Thymus (tissue), 11 donors: ENCODE measurements around the gene KIAA2012. TPM values are rescaled to one million over a fixed set of nuclear protein-coding genes. Genes with fewer than 3 reads are reported as not detected.

Source experiments
- DNase-seq, 9 donors: peaks; one replicate each; pipeline ENCODE4 v3.0.0-alpha.2; 2013; ENCODE audit warnings: low spot score in 9 of 9, low read depth in 6 of 9, missing footprints in 1 of 9
- H3K27ac ChIP-seq, 2 donors: one replicate each; pipeline ENCODE4 v1.5.1; 2013; ENCODE audit warnings: control low read depth in 1 of 2, low read depth in 1 of 2, low read length in 1 of 2, mild to moderate bottlenecking in 1 of 2, moderate library complexity in 1 of 2
- H3K27me3 ChIP-seq, 2 donors: one replicate each; pipeline ENCODE4 v1.5.1; 2013; ENCODE audit warnings: low read length in 1 of 2; ENCODE audit not compliant: control insufficient read depth in 2 of 2, insufficient read depth in 1 of 2
- H3K36me3 ChIP-seq, 2 donors: one replicate each; pipeline ENCODE4 v1.5.1; 2013; ENCODE audit warnings: low read length in 1 of 2, mild to moderate bottlenecking in 1 of 2, moderate library complexity in 1 of 2; ENCODE audit not compliant: control insufficient read depth in 2 of 2, insufficient read depth in 2 of 2
- H3K4me1 ChIP-seq, 2 donors: one replicate each; pipeline ENCODE4 v1.5.1; 2013; ENCODE audit warnings: low read length in 2 of 2; ENCODE audit not compliant: control insufficient read depth in 2 of 2, insufficient read depth in 2 of 2
- H3K4me3 ChIP-seq, 2 donors: one replicate each; pipeline ENCODE4 v1.5.1; 2013; ENCODE audit warnings: low read length in 2 of 2, control low read depth in 1 of 2, mild to moderate bottlenecking in 1 of 2
- H3K9me3 ChIP-seq, 2 donors: one replicate each; pipeline ENCODE4 v1.5.1; 2013; ENCODE audit warnings: low read length in 1 of 2, mild to moderate bottlenecking in 1 of 2; ENCODE audit not compliant: control insufficient read depth in 2 of 2, insufficient read depth in 1 of 2
- WGBS: extraction: QIAGEN DNeasy Blood & Tissue Kit; methylation state at CpG from one replicate; pipeline ENCODE4 v1.1.7; 2013; 5-methylcytosine and 5-hydroxymethylcytosine counted together
- polyA plus RNA-seq: library from polyadenylated mRNA; stranded (reverse); fragments of 200-250 nt; gene quantifications from one replicate; pipeline ENCODE4 v1.2.3, GENCODE V29; 2013
- total RNA-seq: library from RNA; stranded (reverse); fragments of 120-200 nt; gene quantifications from one replicate; pipeline ENCODE4 v1.2.4, GENCODE V29; 2013
- donor health status: healthy.

Gene KIAA2012
- total and polyA plus RNA-seq, 2 donors, result 0.05 to 0.19 TPM

GRCh38 chr2:202051499-202052161, 21.4 kb upstream of the KIAA2012 start:
- no peak for DNase-seq
- no peak overlapping the region for H3K4me3 ChIP-seq
- no peaks in the 10 kb centered on the region for H3K36me3 ChIP-seq
- WGBS, result 95% methylated on average over 8 of the region's 8 CpGs
- no peak overlapping the region for H3K27ac ChIP-seq
- H3K9me3 ChIP-seq, result no peaks in the 10 kb centered on the region
- peaks cover 0 to 16% of the 10 kb centered on the region in 2 donors for H3K27me3 ChIP-seq
- no peaks in the 10 kb centered on the region for H3K4me1 ChIP-seq

GRCh38 chr2:202052235-202052634, 20.8 kb upstream of the KIAA2012 start:
- Histone ChIP-seq H3K4me1 (no peaks in the 10 kb centered on the region), H3K27me3 (peaks cover 0 to 14% of the 10 kb centered on the region in 2 donors), H3K36me3 (no peaks in the 10 kb centered on the region), H3K9me3 (no peaks in the 10 kb centered on the region), H3K4me3 (no peak overlapping the region), H3K27ac (no peak overlapping the region)
- 92% methylated on average over 1 of the region's 1 CpG for WGBS
- no peak for DNase-seq

GRCh38 chr2:202054679-202055078, 18.4 kb upstream of the KIAA2012 start:
- H3K4me1 ChIP-seq, result no peaks in the 10 kb centered on the region
- H3K9me3 ChIP-seq, result no peaks in the 10 kb centered on the region
- H3K4me3 ChIP-seq, result no peak overlapping the region
- H3K27ac ChIP-seq, result no peak overlapping the region
- DNase-seq, result no peak
- H3K27me3 ChIP-seq, result peaks cover 0 to 14% of the 10 kb centered on the region in 2 donors
- H3K36me3 ChIP-seq, result no peaks in the 10 kb centered on the region
- 91% methylated on average over 3 of the region's 3 CpGs for WGBS

- DNase-seq, result no peak
- Histone ChIP-seq H3K4me3 (no peak overlapping the region), H3K36me3 (no peaks in the 10 kb centered on the region), H3K4me1 (no peaks in the 10 kb centered on the region), H3K27ac (no peak overlapping the region), H3K9me3 (no peaks in the 10 kb centered on the region), H3K27me3 (peaks cover 0 to 12% of the 10 kb centered on the region in 2 donors)
- WGBS, result 50% methylated on average over 2 of the region's 2 CpGs
Observed at GRCh38 chr2:202056611-202057010, 16.4 kb upstream of the KIAA2012 start.

- no peaks in the 10 kb centered on the region for H3K4me1 ChIP-seq
- DNase-seq, result no peak
- no peaks in the 10 kb centered on the region for H3K9me3 ChIP-seq
- H3K4me3 ChIP-seq, result no peak overlapping the region
- H3K27me3 ChIP-seq, result no peaks in the 10 kb centered on the region
- WGBS, result 97% methylated on average over 3 of the region's 3 CpGs
- no peak overlapping the region for H3K27ac ChIP-seq
- no peaks in the 10 kb centered on the region for H3K36me3 ChIP-seq
Observed at GRCh38 chr2:202060218-202060617, 12.8 kb upstream of the KIAA2012 start.

- WGBS, result 99% methylated on average over 2 of the region's 2 CpGs
- H3K27ac ChIP-seq, result no peak overlapping the region
- H3K4me3 ChIP-seq, result no peak overlapping the region
- H3K4me1 ChIP-seq, result no peaks in the 10 kb centered on the region
- H3K27me3 ChIP-seq, result no peaks in the 10 kb centered on the region
- H3K36me3 ChIP-seq, result no peaks in the 10 kb centered on the region
- H3K9me3 ChIP-seq, result no peaks in the 10 kb centered on the region
- no peak for DNase-seq
Observed at GRCh38 chr2:202061695-202062094, 11.4 kb upstream of the KIAA2012 start.

GRCh38 chr2:202064171-202064880, 8.7 kb upstream of the KIAA2012 start:
- WGBS, result 87% methylated on average over 3 of the region's 3 CpGs
- Histone ChIP-seq H3K36me3 (no peaks in the 10 kb centered on the region), H3K9me3 (no peaks in the 10 kb centered on the region), H3K4me1 (no peaks in the 10 kb centered on the region), H3K4me3 (no peak overlapping the region), H3K27ac (no peak overlapping the region), H3K27me3 (no peaks in the 10 kb centered on the region)
- no peak for DNase-seq

- no peaks in the 10 kb centered on the region for H3K36me3 ChIP-seq
- H3K4me1 ChIP-seq, result no peaks in the 10 kb centered on the region
- no peak for DNase-seq
- no peak overlapping the region for H3K4me3 ChIP-seq
- H3K27me3 ChIP-seq, result no peaks in the 10 kb centered on the region
- 92% methylated on average over 3 of the region's 3 CpGs for WGBS
- no peaks in the 10 kb centered on the region for H3K9me3 ChIP-seq
- no peak overlapping the region for H3K27ac ChIP-seq
Observed at GRCh38 chr2:202064881-202065230, 8.2 kb upstream of the KIAA2012 start.

- H3K27me3 ChIP-seq, result no peaks in the 10 kb centered on the region
- no peaks in the 10 kb centered on the region for H3K9me3 ChIP-seq
- no peak overlapping the region for H3K27ac ChIP-seq
- H3K4me3 ChIP-seq, result no peak overlapping the region
- H3K36me3 ChIP-seq, result no peaks in the 10 kb centered on the region
- no peaks in the 10 kb centered on the region for H3K4me1 ChIP-seq
- no peak for DNase-seq
- WGBS, result 95% methylated on average over 3 of the region's 3 CpGs
Observed at GRCh38 chr2:202065876-202066275, 7.2 kb upstream of the KIAA2012 start.
